ENCODE measurements around the gene EXOC4.

EXOC4 gene

DNA sequence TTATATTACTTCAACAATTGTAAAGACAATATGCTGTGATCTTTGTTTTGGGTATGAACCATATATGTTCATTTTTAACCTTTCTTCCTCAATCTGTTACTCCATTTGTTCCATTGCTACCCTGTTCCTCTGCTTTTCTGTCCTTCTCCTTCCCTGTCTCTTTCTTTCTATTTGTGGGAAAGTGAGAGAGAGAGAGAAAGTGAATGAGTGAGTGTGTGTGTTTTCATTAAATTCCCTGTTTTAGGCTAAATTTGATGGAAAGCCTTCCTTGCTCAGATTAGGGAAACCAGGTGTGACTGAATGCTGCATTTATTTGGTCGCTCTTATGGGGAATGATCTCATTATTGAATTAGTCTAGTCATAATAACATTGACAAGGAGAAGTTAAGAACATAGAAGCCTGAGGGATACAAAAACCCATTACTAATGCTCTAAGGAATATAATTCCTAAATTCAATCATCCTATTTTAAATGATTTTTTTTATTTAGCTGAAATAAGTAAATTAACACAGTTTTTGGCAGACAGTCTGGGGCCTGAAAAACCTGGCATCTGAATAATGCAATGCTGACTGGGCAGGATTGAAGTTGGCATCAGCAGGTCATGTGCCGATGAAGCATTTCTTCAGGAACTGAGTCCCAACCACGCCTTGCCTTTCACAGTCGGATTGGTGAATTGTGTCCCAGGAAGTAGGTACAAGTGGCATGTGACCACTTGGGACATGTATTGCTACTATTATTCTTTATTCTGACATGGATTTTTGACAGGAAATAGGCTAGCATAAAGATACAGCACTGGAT is 756.6 kb downstream of the EXOC4 start:
- Histone ChIP-seq H3K4me3 (ENCODE audit: low read depth, low read length) (no peak overlapping the region), H3K27me3 (ENCODE audit: insufficient read depth, low read depth, severe bottlenecking) (no peaks in the 10 kb centered on the region), H3K9me3 (ENCODE audit: severe bottlenecking) (peaks cover 5% of the 10 kb centered on the region), H3K36me3 (no peaks in the 10 kb centered on the region; the same call in 1 of the 2 replicates), H3K27ac (no peak overlapping the region)
- TF ChIP-seq, protein P1, sequence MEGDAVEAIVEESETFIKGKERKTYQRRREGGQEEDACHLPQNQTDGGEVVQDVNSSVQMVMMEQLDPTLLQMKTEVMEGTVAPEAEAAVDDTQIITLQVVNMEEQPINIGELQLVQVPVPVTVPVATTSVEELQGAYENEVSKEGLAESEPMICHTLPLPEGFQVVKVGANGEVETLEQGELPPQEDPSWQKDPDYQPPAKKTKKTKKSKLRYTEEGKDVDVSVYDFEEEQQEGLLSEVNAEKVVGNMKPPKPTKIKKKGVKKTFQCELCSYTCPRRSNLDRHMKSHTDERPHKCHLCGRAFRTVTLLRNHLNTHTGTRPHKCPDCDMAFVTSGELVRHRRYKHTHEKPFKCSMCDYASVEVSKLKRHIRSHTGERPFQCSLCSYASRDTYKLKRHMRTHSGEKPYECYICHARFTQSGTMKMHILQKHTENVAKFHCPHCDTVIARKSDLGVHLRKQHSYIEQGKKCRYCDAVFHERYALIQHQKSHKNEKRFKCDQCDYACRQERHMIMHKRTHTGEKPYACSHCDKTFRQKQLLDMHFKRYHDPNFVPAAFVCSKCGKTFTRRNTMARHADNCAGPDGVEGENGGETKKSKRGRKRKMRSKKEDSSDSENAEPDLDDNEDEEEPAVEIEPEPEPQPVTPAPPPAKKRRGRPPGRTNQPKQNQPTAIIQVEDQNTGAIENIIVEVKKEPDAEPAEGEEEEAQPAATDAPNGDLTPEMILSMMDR (IDR thresholded peaks at IDR 0.05; ENCODE audit: low read depth, low read length): no peak
- no peak for DNase-seq

DNA sequence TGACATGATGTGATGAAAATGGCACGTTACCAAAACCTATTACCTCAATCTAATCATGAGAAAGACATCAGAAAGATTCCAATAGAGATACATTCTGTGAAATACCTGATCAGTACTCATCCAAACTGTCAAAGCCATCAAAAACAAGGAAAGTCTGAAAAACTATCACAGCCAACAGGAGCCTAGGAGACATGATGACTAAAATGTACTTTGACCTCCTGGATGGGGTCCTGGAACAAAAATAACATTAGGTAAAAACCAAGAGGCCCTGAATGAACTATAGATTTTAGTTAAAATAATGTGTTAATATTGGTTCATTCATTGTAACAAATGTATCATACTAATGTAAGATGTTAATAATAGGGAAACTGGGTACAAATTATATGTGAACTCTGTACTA is 760.4 kb downstream of the EXOC4 start:
- Histone ChIP-seq H3K36me3 (no peaks in the 10 kb centered on the region; the same call in 1 of the 2 replicates), H3K27ac (no peak overlapping the region), H3K27me3 (ENCODE audit: insufficient read depth, low read depth, severe bottlenecking) (no peaks in the 10 kb centered on the region), H3K9me3 (ENCODE audit: severe bottlenecking) (no peaks in the 10 kb centered on the region), H3K4me3 (ENCODE audit: low read depth, low read length) (no peak overlapping the region)
- TF ChIP-seq, protein P1 (IDR thresholded peaks at IDR 0.05; ENCODE audit: low read depth, low read length): no peak
- DNase-seq: no peak

DNA sequence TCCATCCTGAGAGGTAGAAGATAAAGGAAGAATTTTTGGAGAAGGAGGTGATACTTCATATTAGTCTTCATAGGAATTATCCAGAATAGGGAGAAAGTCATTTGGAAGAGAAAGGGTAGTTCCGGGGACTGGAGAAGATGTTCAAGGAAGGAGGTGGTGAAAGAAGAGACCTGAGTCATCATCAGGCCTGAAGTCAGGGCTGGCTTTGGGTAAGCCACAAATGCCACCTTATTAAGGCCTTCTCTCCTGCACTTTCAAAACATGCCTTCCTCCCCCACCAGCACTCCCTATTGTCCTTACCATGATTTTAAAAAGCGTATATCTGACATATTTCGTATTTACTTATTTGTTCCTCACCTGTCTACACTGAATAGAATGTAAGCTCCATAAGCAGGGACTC is 762.1 kb downstream of the EXOC4 start:
- Histone ChIP-seq H3K4me3 (ENCODE audit: low read depth, low read length) (no peak overlapping the region), H3K9me3 (ENCODE audit: severe bottlenecking) (no peaks in the 10 kb centered on the region), H3K27me3 (ENCODE audit: insufficient read depth, low read depth, severe bottlenecking) (no peaks in the 10 kb centered on the region), H3K27ac (no peak overlapping the region), H3K36me3 (no peaks in the 10 kb centered on the region; the same call in 1 of the 2 replicates)
- DNase-seq: no peak
- TF ChIP-seq, protein P1 (IDR thresholded peaks at IDR 0.05; ENCODE audit: low read depth, low read length): no peak

DNA sequence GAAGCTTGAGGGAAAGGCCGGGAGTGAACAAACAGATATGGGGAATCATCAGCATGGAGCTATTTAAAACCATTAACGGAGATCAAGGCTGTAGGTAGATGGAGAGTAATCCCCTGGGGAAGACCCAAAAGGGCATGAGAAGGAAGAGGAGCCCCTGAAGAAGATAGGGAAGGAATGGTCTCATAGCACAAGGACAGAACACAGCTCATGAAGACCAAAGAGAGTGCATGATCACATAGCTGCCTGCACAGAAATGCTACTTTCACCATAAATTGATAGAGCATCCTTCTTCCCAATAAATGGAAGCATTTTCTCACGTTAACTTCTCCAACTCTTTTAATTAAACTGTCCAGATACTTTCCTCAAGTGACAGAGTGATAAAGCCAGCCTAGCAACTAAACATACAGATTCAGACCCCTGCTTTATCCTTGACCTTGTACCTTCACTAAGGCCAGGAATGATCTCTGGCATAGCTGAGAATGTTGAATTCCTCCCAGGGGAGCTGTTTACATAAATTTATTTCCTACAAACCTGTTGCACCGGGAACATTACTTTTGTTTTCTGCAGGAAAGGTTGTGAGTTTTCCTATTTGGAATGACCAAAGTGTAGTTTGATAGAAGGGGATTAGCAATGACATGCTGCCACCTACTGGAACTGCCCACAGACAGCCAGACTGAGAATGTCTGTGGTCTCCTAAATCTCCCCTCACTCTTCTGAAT is 763.5 kb downstream of the EXOC4 start:
- no peak overlapping the region for H3K27ac ChIP-seq
- H3K27me3 ChIP-seq (ENCODE audit: insufficient read depth, low read depth, severe bottlenecking): no peaks in the 10 kb centered on the region
- TF ChIP-seq, protein P1 (IDR thresholded peaks at IDR 0.05; ENCODE audit: low read depth, low read length): peak; percentile 87
- peak; percentile 37 for DNase-seq
- no peak overlapping the region for H3K4me3 ChIP-seq (ENCODE audit: low read depth, low read length)
- no peaks in the 10 kb centered on the region for H3K9me3 ChIP-seq (ENCODE audit: severe bottlenecking)
- no peaks in the 10 kb centered on the region for H3K36me3 ChIP-seq

DNA sequence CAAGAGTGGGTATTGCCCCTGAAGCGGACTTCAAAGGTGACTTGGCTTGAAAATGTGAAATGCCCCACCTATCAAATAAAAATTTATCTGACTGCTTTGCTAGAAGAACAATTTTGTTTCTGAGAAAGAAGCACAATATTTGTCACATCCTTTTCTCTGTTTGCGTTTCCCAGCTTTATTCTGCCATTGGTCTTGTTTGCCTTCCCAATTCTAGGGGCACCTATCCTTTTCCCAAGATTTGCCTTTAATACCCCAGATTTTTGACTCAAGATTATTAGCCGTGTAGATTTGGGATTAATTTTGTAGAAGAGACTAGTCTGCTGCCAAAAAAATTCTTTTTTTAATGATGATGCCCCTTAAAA is 764.0 kb downstream of the EXOC4 start:
- Histone ChIP-seq H3K36me3 (no peaks in the 10 kb centered on the region), H3K27me3 (ENCODE audit: insufficient read depth, low read depth, severe bottlenecking) (no peaks in the 10 kb centered on the region), H3K27ac (no peak overlapping the region), H3K4me3 (ENCODE audit: low read depth, low read length) (no peak overlapping the region), H3K9me3 (ENCODE audit: severe bottlenecking) (no peaks in the 10 kb centered on the region)
- TF ChIP-seq, protein P1 (IDR thresholded peaks at IDR 0.05; ENCODE audit: low read depth, low read length): no peak
- no peak for DNase-seq

All from WERI-Rb-1 (cell line).